Measurements from ENCODE around the gene C2orf78.
A peak's percentile ranks its signal among the peaks of the same experiment; 100 is the strongest.
"Not testable (repeated sequence)": the region's sequence is repeated elsewhere in the genome, so short reads cannot be mapped to it uniquely, and the experiment has no call there.

C2orf78 gene

GRCh38 chr2:73778867-73779466, 5.0 kb upstream of the C2orf78 start:
- not testable (repeated sequence) for DNase-seq (ENCODE audit: low read depth in 1 of 2, low spot score in 1 of 2)

GRCh38 chr2:73779467-73780236, 4.3 kb upstream of the C2orf78 start, which contains the start of gene DUSP11:
DUSP11 (minus strand) TSS chr2:73780103; CDS start chr2:73779974, 129 bp downstream.
- peak; percentile 97 for DNase-seq (ENCODE audit: low read depth in 1 of 2, low spot score in 1 of 2)

GRCh38 chr2:73780237-73780582, 3.8 kb upstream of the C2orf78 start:
- no peak for DNase-seq (ENCODE audit: low read depth in 1 of 2, low spot score in 1 of 2)

GRCh38 chr2:73783402-73783801, 581 bp upstream of the C2orf78 start:
- DNase-seq (ENCODE audit: low read depth in 1 of 2, low spot score in 1 of 2), result not testable (repeated sequence)

GRCh38 chr2:73811878-73812277, 27.9 kb downstream of the C2orf78 start:
- no peak for DNase-seq (ENCODE audit: low read depth in 1 of 2, low spot score in 1 of 2)

GRCh38 chr2:73812635-73813034, 28.7 kb downstream of the C2orf78 start:
- DNase-seq (ENCODE audit: low read depth in 1 of 2, low spot score in 1 of 2), result no peak

GRCh38 chr2:73818296-73818695, 34.3 kb downstream of the C2orf78 start:
- DNase-seq (ENCODE audit: low read depth in 1 of 2, low spot score in 1 of 2), result no peak

GRCh38 chr2:73821227-73821626, 37.2 kb downstream of the C2orf78 start:
- peak in 1 of 2 donors; percentile 16 for DNase-seq (ENCODE audit: low read depth in 1 of 2, low spot score in 1 of 2)

- no peak for DNase-seq (ENCODE audit: low read depth in 1 of 2, low spot score in 1 of 2)
These were observed 37.7 kb downstream of the C2orf78 start for GRCh38 chr2:73821669-73822068.

GRCh38 chr2:73822276-73822675, 38.3 kb downstream of the C2orf78 start:
- no peak for DNase-seq (ENCODE audit: low read depth in 1 of 2, low spot score in 1 of 2)

- no peak for DNase-seq (ENCODE audit: low read depth in 1 of 2, low spot score in 1 of 2)
These were observed 39.0 kb downstream of the C2orf78 start for GRCh38 chr2:73822991-73823390.

- DNase-seq (ENCODE audit: low read depth in 1 of 2, low spot score in 1 of 2), result no peak
These were observed 39.4 kb downstream of the C2orf78 start for GRCh38 chr2:73823416-73823815.

GRCh38 chr2:73823916-73824523, 40.0 kb downstream of the C2orf78 start:
- DNase-seq (ENCODE audit: low read depth in 1 of 2, low spot score in 1 of 2), result peak in 1 of 2 donors; percentile 54

GRCh38 chr2:73825408-73825807, 41.4 kb downstream of the C2orf78 start:
- no peak for DNase-seq (ENCODE audit: low read depth in 1 of 2, low spot score in 1 of 2)

- no peak for DNase-seq (ENCODE audit: low read depth in 1 of 2, low spot score in 1 of 2)
These were observed 43.0 kb downstream of the C2orf78 start for GRCh38 chr2:73827018-73827417.

- DNase-seq (ENCODE audit: low read depth in 1 of 2, low spot score in 1 of 2), result no peak
These were observed 43.8 kb downstream of the C2orf78 start for GRCh38 chr2:73827660-73828388.

- DNase-seq (ENCODE audit: low read depth in 1 of 2, low spot score in 1 of 2), result no peak
These were observed 44.4 kb downstream of the C2orf78 start for GRCh38 chr2:73828389-73828817.

GRCh38 chr2:73828818-73829570, 45.0 kb downstream of the C2orf78 start, which contains the start of gene STAMBP:
STAMBP (plus strand) TSS chr2:73828961; CDS start chr2:73830857, 1,896 bp downstream.
- peak; percentile 71 to 90 for DNase-seq (ENCODE audit: low read depth in 1 of 2, low spot score in 1 of 2)

- peak; percentile 21 to 54 for DNase-seq (ENCODE audit: low read depth in 1 of 2, low spot score in 1 of 2)
These were observed 47.0 kb downstream of the C2orf78 start for GRCh38 chr2:73830871-73831401.

GRCh38 chr2:73832930-73833329, 48.9 kb downstream of the C2orf78 start:
- DNase-seq (ENCODE audit: low read depth in 1 of 2, low spot score in 1 of 2), result no peak
